ENCODE data around the gene OPTC.
"Not testable (repeated sequence)": the region's sequence is repeated elsewhere in the genome, so short reads cannot be mapped to it uniquely, and the experiment has no call there.

OPTC gene

GRCh38 chr1:203493901-203494300 lies at the start of gene OPTC:
Gene OPTC, plus strand, starts transcription at chr1:203494153. Its CDS starts 1,853 bp downstream, at chr1:203496006.
- no peak for DNase-seq (ENCODE audit: low read depth)

DNA sequence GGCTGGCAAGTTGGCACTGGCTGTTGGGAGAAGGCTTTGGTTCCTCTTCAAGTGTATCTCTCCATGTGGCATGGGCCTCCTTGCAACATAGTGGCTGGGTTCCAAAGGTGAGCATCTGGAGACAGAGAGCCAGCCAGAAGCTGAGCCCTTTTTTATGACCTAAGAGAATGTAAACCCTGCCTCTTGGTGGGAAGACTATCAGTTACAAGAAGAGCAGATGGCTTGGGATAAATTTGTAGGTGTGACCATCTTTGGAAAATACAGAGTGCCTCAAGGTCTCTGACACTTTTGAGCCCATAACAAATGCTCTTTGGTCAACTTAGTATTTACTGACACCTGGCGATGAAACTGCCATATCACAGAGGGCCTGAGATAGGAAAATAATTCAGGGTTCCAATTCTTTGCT lies 49.8 kb upstream of the OPTC start:
- DNase-seq (ENCODE audit: low read depth): no peak

DNA sequence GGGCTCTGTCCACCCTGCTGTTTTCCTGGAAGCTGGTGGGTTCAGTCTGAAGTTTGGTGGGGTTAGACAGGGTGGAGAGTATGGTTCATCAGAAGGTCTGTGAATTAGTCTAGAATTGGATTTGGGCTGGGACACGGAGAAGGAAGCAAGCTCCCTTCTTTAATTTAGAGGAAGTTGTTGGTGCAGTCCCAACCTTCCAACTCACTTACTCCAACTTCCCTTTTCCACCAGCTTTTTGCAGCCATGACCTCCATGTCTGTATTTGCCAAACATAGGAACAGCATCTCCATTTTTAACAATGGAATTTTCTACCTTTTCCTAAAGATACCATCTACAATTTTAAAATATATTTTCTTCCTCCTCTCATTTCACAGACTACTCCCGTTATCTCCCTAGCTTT lies 46.8 kb upstream of the OPTC start:
- no peak for DNase-seq (ENCODE audit: low read depth)

DNA sequence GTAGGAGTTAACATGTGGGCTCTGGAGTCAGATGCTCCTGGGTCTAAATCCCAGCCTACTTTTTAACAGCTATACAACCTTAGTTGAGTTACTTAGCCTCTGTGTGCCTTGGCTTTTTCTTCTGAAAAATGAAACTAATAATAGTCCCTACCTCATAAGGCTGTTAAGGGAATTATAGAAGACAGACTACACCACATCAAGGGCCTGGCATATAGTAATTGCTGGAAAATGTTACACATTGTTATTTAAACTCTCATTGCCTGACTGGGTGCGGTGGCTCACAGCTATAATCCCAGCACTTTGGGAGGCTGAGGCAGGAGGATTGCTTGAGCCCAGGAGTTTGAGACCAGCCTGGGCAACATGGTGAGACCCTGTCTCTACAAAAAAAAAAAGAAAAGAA lies 46.4 kb upstream of the OPTC start:
- DNase-seq (ENCODE audit: low read depth): not testable (repeated sequence)

DNA sequence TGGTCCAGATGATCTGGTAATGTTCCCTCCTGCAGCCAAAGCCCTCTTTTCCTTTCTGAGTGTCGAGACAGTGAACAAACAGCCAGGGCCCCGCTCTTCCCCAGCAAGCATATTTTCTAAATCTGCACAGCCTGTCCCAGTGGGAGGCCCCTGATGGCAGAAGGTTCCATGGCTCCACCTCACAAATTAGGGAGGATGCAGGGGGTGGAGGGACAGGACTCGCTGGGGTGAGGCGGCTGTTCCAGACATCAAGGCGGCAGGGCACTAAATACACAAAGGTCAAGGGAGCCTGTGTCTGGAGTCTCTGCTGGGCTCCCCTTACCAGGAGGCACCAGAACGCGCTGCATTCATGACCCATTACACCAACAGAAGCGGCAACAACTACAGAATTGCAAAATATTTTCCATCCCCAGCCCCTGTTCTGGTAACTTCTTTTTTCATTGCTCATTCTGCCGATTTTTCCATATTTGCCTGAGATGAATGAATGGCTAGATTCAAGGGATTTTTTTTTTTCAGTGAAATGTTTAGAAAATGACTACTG lies 45.4 kb upstream of the OPTC start:
- DNase-seq (ENCODE audit: low read depth): no peak

DNA sequence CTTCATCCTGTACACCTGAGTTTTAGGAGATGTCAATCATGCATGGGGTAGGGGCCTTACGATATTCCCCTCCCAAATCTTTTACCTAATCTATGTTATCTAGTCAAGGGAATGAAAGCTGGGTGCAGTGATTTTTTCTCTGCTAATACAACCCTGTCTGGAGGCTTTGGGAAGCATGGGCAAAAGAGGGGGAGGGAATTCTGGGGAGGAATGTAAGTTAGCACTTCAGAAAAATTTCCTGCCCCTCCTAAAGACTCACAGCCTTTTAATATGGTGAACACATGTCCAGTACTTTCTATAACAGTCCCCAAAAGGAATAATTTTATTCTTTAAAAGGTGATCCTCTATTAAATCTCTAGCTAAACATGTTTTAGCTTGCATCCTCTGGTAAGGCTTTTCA lies 44.0 kb upstream of the OPTC start:
- DNase-seq (ENCODE audit: low read depth): no peak

DNA sequence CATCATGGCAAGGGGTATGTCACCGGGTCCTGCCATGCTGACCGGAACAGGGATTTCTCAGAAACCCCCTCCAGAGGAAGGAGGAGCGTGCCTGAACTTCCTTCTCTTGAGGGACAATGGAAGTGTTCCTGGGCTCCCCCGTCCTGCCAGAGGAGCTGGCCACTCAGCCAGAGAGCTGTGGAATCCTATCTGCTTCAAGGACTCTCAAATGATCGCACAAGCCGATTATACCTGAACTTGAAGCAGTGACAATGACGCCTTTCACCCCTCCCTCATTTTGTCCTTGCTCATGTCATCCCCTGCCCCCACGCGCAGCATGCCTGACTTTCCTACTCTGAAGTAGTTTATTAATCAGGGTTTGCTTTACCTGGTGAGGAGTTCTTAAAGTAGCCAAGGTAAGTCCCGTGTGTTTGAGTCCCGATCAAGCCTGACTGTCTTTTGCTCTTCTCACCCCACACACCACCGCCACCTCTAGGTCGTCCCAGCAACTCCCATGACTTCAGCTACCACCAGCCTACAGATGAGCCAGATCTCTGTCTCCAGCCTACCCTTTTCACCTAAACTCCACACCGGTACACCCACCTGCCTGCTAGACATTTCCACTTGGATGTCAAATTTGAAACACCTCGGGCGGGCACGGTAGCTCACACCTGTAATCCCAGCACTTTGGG lies 43.3 kb upstream of the OPTC start:
- no peak for DNase-seq (ENCODE audit: low read depth)

GRCh38 chr1:203451836-203452784 lies 41.8 kb upstream of the OPTC start:
- DNase-seq (ENCODE audit: low read depth): no peak

DNA sequence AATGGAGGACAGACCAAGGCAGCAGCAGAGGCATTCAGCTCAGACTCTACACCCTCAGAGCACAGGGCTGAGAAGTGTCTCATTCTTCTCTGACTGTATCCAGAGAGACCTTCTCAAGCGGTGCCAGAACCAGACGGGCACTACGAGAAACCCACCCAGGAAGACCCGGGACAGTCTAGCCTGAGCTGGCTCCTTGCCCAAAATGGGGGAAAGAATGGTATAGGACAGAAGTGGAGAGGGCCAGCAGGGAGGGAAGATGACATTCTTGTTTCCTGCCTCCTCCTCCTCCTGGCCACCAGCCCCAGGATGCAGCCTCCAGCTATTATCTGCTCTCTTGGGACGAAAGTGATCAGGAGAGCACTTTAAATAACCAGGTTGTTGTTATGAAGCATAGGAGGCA lies 40.9 kb upstream of the OPTC start:
- no peak for DNase-seq (ENCODE audit: low read depth)

GRCh38 chr1:203453616-203454015 lies 40.3 kb upstream of the OPTC start:
- DNase-seq (ENCODE audit: low read depth): no peak

GRCh38 chr1:203454986-203455471 lies 38.9 kb upstream of the OPTC start:
- DNase-seq (ENCODE audit: low read depth): peak; percentile 28

DNA sequence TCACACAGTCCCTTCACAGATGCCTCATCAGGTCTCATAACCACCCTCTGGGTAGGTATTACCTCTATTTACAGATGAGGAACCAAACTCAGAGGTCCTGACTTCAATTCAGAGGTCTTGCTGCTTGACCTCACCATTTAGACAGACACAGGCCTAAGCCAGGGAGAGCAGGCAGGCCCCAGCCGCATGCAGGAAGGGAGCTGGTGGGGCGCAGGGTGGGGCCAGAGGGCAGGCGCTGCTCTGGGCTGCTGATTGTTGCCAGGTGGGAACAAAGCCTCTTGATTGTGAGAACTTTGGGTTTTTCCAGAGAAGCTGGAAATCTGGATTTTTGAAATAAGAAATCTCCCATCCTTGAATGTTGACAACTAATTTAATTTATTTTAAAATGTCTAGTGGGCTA lies 38.2 kb upstream of the OPTC start:
- DNase-seq (ENCODE audit: low read depth): no peak

DNA sequence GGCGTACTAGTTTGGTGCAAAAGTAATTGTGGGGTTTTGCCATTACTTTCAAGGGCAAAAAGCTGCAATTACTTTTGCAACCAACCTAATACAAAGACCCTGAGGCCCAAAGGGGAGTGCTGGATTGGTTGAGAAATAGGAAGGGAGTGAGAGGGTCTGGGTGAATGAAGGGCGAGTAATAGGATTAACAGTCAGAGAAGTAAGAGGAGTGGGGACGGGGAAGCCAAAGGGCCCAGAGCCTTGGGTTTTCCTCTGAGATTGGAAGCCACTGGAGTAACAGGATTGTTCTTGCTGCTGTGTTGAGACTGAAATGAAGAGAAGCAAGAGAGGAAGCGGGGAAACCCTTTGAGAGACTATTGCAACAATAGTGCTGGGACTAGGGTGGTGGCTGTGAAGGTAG lies 37.4 kb upstream of the OPTC start:
- DNase-seq (ENCODE audit: low read depth): no peak

DNA sequence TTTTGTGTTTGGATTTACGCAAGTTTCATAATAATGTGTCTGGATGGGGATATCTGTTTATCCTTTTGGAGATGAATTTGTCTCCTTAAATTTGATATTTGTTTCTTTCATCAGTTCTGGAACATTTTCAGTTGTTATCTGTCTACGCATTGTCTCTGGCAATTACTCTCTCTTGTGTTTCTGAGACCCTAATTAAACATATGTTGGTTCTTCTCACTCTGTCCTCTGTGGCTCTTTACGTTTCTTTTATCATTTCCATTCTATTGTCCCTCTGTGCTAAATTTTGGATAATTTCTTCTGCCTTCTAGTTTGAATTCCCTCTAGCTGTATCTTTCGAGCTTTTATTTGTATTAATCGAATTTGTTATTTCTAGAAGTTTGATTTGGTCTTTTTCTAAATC lies 35.9 kb upstream of the OPTC start:
- no peak for DNase-seq (ENCODE audit: low read depth)

DNA sequence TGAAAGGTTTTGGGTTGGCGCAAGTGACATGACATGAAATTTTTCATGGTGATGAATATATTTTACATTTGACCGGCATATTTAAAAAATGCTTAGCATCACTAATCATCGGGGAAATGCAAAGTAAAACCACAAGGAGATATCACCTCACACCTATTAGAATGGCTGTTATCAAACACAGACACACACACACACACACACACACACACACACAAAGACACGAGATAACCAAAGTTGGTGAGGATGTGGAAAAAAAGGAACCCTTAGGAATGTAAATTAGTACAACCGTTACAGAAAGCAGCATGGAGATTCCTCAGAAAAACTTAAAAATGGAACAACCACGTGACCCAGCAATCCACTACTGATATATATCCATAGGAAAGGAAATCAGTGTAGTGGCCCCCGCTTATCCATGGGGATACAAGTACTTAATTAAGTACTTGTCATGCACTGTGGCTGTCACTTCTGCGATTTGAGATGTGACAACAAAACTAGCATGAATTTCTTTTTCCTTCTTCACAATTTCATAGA lies 34.2 kb upstream of the OPTC start:
- no peak for DNase-seq (ENCODE audit: low read depth)

- no peak for DNase-seq (ENCODE audit: low read depth)
These were observed 32.2 kb upstream of the OPTC start for GRCh38 chr1:203461717-203462116.

DNA sequence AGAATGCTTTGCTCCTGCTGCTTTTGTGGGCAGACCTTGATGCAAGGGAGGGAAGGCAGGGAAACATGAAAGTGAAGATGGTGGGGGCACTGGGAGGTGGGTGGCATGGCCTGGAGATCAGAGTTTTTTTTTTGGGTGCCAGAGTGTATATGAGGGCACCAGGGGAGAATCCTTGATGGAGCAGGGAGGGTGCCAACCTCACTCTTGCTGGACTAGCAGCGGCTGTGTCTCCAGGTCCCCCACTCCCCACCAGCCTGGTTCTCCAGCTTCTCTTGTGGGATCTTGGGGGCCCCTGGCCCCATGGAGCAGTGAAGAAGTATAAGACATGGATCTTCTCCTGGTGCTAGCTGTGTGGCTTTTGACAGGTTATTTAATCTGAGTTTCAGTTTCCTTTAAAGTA lies 31.8 kb upstream of the OPTC start:
- no peak for DNase-seq (ENCODE audit: low read depth)

GRCh38 chr1:203462878-203463277 lies 31.1 kb upstream of the OPTC start:
- DNase-seq (ENCODE audit: low read depth): peak; percentile 75

GRCh38 chr1:203463469-203464062 lies 30.4 kb upstream of the OPTC start:
- DNase-seq (ENCODE audit: low read depth): no peak

DNA sequence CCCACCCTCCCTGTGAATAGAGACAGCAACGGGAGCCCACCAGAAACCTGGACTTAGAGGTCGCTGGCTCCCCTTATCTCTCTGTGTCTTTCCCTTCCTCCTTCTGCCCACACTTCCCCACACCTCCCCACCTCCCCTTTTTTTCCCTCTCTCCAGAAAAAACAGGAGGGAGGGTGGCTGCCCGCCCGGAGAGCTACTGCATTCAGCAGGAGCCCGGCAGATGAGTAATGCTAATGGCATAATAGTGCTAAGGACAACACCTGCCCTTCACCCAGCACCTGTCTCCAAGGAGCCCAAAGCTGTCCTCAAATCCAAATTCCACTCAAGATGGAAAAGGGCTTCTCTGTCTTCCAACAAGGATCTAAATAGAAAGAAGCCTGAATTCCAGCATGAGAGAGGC lies 29.7 kb upstream of the OPTC start:
- no peak for DNase-seq (ENCODE audit: low read depth)

DNA sequence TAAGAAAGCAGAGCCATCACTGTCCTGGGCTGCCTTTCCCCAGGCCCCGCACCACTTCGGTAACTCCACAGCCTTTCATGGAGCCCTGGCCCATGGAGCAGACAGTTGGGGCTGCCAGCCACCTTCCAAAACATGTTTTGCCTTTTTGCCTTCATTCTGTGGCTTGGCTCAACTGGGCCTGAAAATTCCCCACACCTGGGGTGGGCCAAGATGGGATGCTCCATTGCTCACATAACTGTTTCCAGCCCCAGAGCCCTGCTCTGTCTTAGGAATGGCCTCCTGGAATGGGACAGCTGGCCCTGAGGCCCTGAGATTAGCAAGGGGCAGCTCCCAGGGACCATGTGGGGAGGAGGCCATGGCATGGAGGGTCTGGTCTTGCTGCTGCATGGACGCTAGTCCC lies 29.2 kb upstream of the OPTC start:
- no peak for DNase-seq (ENCODE audit: low read depth)

DNA sequence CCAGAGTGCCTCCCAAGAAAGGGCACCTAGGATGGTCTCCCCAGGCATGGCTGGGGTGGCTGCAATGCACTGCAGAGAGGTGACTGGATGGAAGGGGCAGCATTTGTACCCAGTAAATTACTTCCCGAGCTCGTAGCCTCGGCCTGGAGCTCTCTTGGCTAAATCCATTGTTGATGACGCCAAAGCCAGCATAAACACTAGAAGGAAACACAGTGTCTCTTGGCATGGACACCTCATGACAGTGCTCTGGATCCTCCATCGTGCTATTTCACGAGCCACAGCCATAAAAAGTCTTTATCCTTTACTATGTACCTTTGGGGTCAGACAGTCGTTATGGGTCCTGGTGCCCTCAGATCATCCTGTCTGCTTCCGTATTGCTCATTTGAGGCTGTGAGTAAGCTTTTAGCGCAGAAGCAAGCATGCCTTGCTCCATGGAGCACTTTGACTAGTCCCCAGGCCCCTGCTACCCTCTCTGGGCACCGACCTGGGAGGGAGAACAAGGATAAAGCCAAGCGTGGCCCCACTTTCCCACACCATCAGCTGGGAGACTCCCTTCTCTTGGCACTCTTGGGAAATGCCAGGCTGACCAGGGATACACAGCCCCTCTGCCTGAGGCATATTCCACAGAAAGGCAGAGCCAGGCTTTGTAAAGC lies 28.7 kb upstream of the OPTC start:
- no peak for DNase-seq (ENCODE audit: low read depth)
